Ishikawa (cell line): ENCODE results near the gene TM4SF4.

ENCODE experiments used
- CEBPB ChIP-seq: IDR thresholded peaks from 2 replicates; pipeline ENCODE4 v1.6.1; 2012
- CREB1 ChIP-seq: IDR thresholded peaks from 2 replicates; pipeline ENCODE4 v1.6.1; 2012; ENCODE audit warnings: low read depth
- EGR1 ChIP-seq: IDR thresholded peaks from 2 replicates; pipeline ENCODE4 v1.6.1; 2012
- EP300 ChIP-seq: IDR thresholded peaks from 2 replicates; pipeline ENCODE4 v1.6.1; 2012; ENCODE audit warnings: borderline replicate concordance
- FOXM1 ChIP-seq: IDR thresholded peaks from 2 replicates; pipeline ENCODE4 v1.6.1; 2012; ENCODE audit warnings: low read depth, borderline replicate concordance
- MAX ChIP-seq: IDR thresholded peaks from 2 replicates; pipeline ENCODE4 v1.6.1; 2012
- NFIC ChIP-seq: IDR thresholded peaks from 2 replicates; pipeline ENCODE4 v1.6.1; 2012
- RAD21 ChIP-seq: IDR thresholded peaks from 2 replicates; pipeline ENCODE4 v1.6.1; 2012; ENCODE audit warnings: low read depth
- REST ChIP-seq: IDR thresholded peaks from 2 replicates; pipeline ENCODE4 v1.6.1; 2012; ENCODE audit warnings: low read depth, mild to moderate bottlenecking
- TAF1 ChIP-seq: IDR thresholded peaks from 2 replicates; pipeline ENCODE4 v1.6.1; 2012; ENCODE audit warnings: low read depth, mild to moderate bottlenecking
- TCF12 ChIP-seq: IDR thresholded peaks from 2 replicates; pipeline ENCODE4 v1.6.1; 2012; ENCODE audit warnings: low read depth
- TEAD4 ChIP-seq: IDR thresholded peaks from 2 replicates; pipeline ENCODE4 v1.6.1; 2012
- USF1 ChIP-seq: IDR thresholded peaks from 2 replicates; pipeline ENCODE4 v1.6.1; 2012
- YY1 ChIP-seq: IDR thresholded peaks from 2 replicates; pipeline ENCODE4 v1.6.1; 2012; ENCODE audit warnings: low read depth
- ZBTB7A ChIP-seq: IDR thresholded peaks from 2 replicates; pipeline ENCODE4 v1.6.1; 2012; ENCODE audit warnings: low read depth

The TM4SF4 gene

GRCh38 chr3:149507491-149508324 lies 33.2 kb downstream of the TM4SF4 start:
- TF ChIP-seq YY1 (no peak), REST (no peak), RAD21 (no peak), EGR1 (no peak), CREB1 (no peak), TEAD4 (no peak), TCF12 (no peak), MAX (no peak), ZBTB7A (no peak), FOXM1 (no peak), NFIC (no peak), EP300 (no peak), TAF1 (no peak), USF1 (no peak), CEBPB (no peak)

- TF ChIP-seq FOXM1 (no peak), TCF12 (no peak)
These were observed 35.0 kb downstream of the TM4SF4 start for GRCh38 chr3:149509526-149509925.

GRCh38 chr3:149510480-149510879 lies 36.0 kb downstream of the TM4SF4 start:
- TF ChIP-seq RAD21 (no peak), TEAD4 (no peak), REST (no peak)

GRCh38 chr3:149511040-149511626 lies 36.6 kb downstream of the TM4SF4 start:
- TF ChIP-seq TEAD4, result no peak
- no peak for TF ChIP-seq EGR1
- TF ChIP-seq USF1, result no peak
- no peak for TF ChIP-seq CREB1
- no peak for TF ChIP-seq FOXM1
- TF ChIP-seq NFIC, result no peak
- TF ChIP-seq ZBTB7A, result no peak
- TF ChIP-seq YY1, result no peak
- TF ChIP-seq TAF1, result no peak
- TF ChIP-seq TCF12, result no peak

- TF ChIP-seq REST, result no peak
- peak; percentile 91 for TF ChIP-seq RAD21
These were observed 37.7 kb downstream of the TM4SF4 start for GRCh38 chr3:149512073-149512782.
